Suprapubic skin (tissue), 3 donors: ENCODE results near the gene LPP.

Experiments
- CTCF ChIP-seq, 2 donors: fragments of 200-600 bp in 1 of 2; fragments of 450-650 bp in 1 of 2; sonication (generic) in 1 of 2; IDR thresholded peaks; one replicate each; pipeline ENCODE4 v1.5.1; 2016 to 2019; ENCODE audit warnings: antibody characterized with exemption in 2 of 2, mild to moderate bottlenecking in 1 of 2, moderate library complexity in 1 of 2
- EP300 ChIP-seq: sonication (generic); formaldehyde crosslinking; IDR thresholded peaks from one replicate; pipeline ENCODE4 v1.6.1; 2017; ENCODE audit warnings: antibody characterized with exemption
- POLR2A ChIP-seq, 2 donors: fragments of 450-650 bp; IDR thresholded peaks; one replicate each; pipeline ENCODE4 v1.6.1; 2017; ENCODE audit warnings: antibody characterized with exemption in 2 of 2, mild to moderate bottlenecking in 2 of 2, moderate library complexity in 2 of 2

- TF ChIP-seq CTCF (IDR thresholded peaks at IDR 0.05) = no peak
- TF ChIP-seq EP300 = no peak
- no peak for TF ChIP-seq POLR2A (IDR thresholded peaks at IDR 0.05)
These were observed 680.4 kb downstream of the LPP start for GRCh38 chr3:188834349-188834748.
